B cell (primary cell): ENCODE measurements around the gene TRPM2. TPM values are rescaled to one million over a fixed set of nuclear protein-coding genes. Genes with fewer than 3 reads are reported as not detected.

Experiments
- ATAC-seq: fragments of 200-7000 bp; cut with Tn5 transposase; one replicate; pipeline ENCODE4 v1.10.0; 2021; ENCODE audit warnings: low read depth, mild to moderate bottlenecking, moderate number of reproducible peaks, moderate library complexity
- CTCF ChIA-PET: fragments of 350-600 bp; sonication (Branson Sonifier 250); formaldehyde crosslinking; loops from one replicate; lab custom pipeline; 2021; ENCODE audit warnings: antibody characterized with exemption, inconsistent platforms; lab: Charles Lee
- POLR2A ChIA-PET: fragments of 350-600 bp; sonication (Branson Sonifier 250); formaldehyde crosslinking; loops from one replicate; lab custom pipeline; 2021; ENCODE audit warnings: antibody characterized with exemption; lab: Charles Lee
- DNase-seq: peaks from one replicate; pipeline ENCODE4 v3.0.0; 2013
- H2AFZ ChIP-seq: 2 replicates; pipeline ENCODE4 v1.6.1; 2012; ENCODE audit warnings: mild to moderate bottlenecking, low read depth, low read length; ENCODE audit not compliant: insufficient read depth, poor library complexity, severe bottlenecking
- H3K27ac ChIP-seq, 2 donors: 1 replicate in 1 of 2; 2 replicates in 1 of 2; pipeline ENCODE4 v1.5.1; 2012 to 2013; ENCODE audit warnings: low read length in 2 of 2, mild to moderate bottlenecking in 2 of 2, moderate library complexity in 1 of 2
- H3K27me3 ChIP-seq, 4 experiments: fragments of 200-600 bp in 1 of 4; sonication (generic) in 1 of 4; replicated peaks in 1 of 4; 1 replicate in 2 of 4; 2 replicates in 2 of 4; pipeline versions ENCODE4 v1.6.1 to v1.7.0; 2013 to 2016; ENCODE audit warnings: low read length in 3 of 4, mild to moderate bottlenecking in 2 of 4, mixed read lengths in 1 of 4, moderate library complexity in 1 of 4; ENCODE audit not compliant: insufficient read depth in 4 of 4, control insufficient read depth in 3 of 4; ENCODE audit errors: control extremely low read depth in 1 of 4
- H3K36me3 ChIP-seq, 2 experiments: replicated peaks in 1 of 2; 1 replicate in 1 of 2; 2 replicates in 1 of 2; pipeline versions ENCODE4 v1.6.1 to v1.7.1; 2013; ENCODE audit warnings: low read length in 1 of 2; ENCODE audit not compliant: insufficient read depth in 2 of 2, control insufficient read depth in 1 of 2; ENCODE audit errors: control extremely low read depth in 1 of 2, extremely low read depth in 1 of 2
- H3K4me1 ChIP-seq, 2 donors: fragments of 200-600 bp in 1 of 2; sonication (generic) in 1 of 2; 1 replicate in 1 of 2; 2 replicates in 1 of 2; pipeline versions ENCODE4 v1.5.1 to v1.6.1; 2013 to 2017; ENCODE audit warnings: low read length in 2 of 2; ENCODE audit not compliant: control insufficient read depth in 2 of 2, insufficient read depth in 2 of 2
- H3K4me2 ChIP-seq: replicated peaks from 2 replicates; pipeline ENCODE3; 2012; ENCODE audit warnings: mild to moderate bottlenecking, low read depth, low read length; ENCODE audit not compliant: poor library complexity, severe bottlenecking
- H3K4me3 ChIP-seq, 5 experiments: fragments of 200-600 bp in 1 of 5; sonication (generic) in 1 of 5; 1 replicate in 3 of 5; 2 replicates in 2 of 5; pipeline versions ENCODE4 v1.5.1 to v1.7.0; 2011 to 2016; ENCODE audit warnings: low read length in 4 of 5, mild to moderate bottlenecking in 4 of 5, low read depth in 2 of 5, control low read depth in 1 of 5, moderate library complexity in 1 of 5; ENCODE audit not compliant: insufficient read depth in 1 of 5; ENCODE audit errors: control extremely low read depth in 1 of 5, extremely low read depth in 1 of 5
- H3K79me2 ChIP-seq: fragments of 200-600 bp; sonication (generic); one replicate; pipeline ENCODE4 v1.6.0; 2016; ENCODE audit warnings: low read length; ENCODE audit not compliant: control insufficient read depth, insufficient read depth
- H3K9ac ChIP-seq: fragments of 200-600 bp; sonication (generic); 2 replicates; pipeline ENCODE4 v1.6.1; 2017; ENCODE audit warnings: mild to moderate bottlenecking, low read length, moderate library complexity
- H3K9me3 ChIP-seq, 3 donors: one replicate each; pipeline versions ENCODE4 v1.6.1 to v1.7.1; 2013; ENCODE audit warnings: low read length in 2 of 3; ENCODE audit not compliant: control insufficient read depth in 2 of 3, insufficient read depth in 1 of 3; ENCODE audit errors: control extremely low read depth in 1 of 3
- H4K20me1 ChIP-seq: 2 replicates; pipeline ENCODE4 v1.6.0; 2012; ENCODE audit warnings: mild to moderate bottlenecking, low read length; ENCODE audit not compliant: insufficient read depth, control insufficient read depth, poor library complexity, severe bottlenecking
- H3K27ac Mint-ChIP-seq: one replicate; pipeline ENCODE4 v1.8.0; 2021; ENCODE audit warnings: mixed read lengths
- H3K27me3 Mint-ChIP-seq: one replicate; pipeline ENCODE4 v1.8.0; 2021; ENCODE audit warnings: mixed read lengths
- H3K4me1 Mint-ChIP-seq: one replicate; pipeline ENCODE4 v1.8.0; 2021; ENCODE audit warnings: mixed read lengths
- H3K4me3 Mint-ChIP-seq: one replicate; pipeline ENCODE4 v1.8.0; 2021; ENCODE audit warnings: mixed read lengths
- H3K9me3 Mint-ChIP-seq: one replicate; pipeline ENCODE4 v1.8.0; 2022; ENCODE audit warnings: mixed read lengths; ENCODE audit not compliant: insufficient read depth
- CTCF ChIP-seq: fragments of 200-600 bp; IDR thresholded peaks from one replicate; pipeline ENCODE4 v1.8.0; 2022; ENCODE audit warnings: antibody characterized with exemption, mild to moderate bottlenecking
- EZH2 ChIP-seq: IDR thresholded peaks from 2 replicates; pipeline ENCODE4 v1.6.1; 2012; ENCODE audit warnings: borderline replicate concordance, low read depth, mild to moderate bottlenecking, moderate library complexity, low read length; ENCODE audit not compliant: insufficient read depth, poor library complexity, severe bottlenecking
- WGBS: methylation state at CpG from one replicate; pipeline ENCODE4 v1.1.5; 2013; ENCODE audit warnings: missing lambda C conversion rate; ENCODE audit not compliant: insufficient coverage; 5-methylcytosine and 5-hydroxymethylcytosine counted together
- intact Hi-C: fragments of 100-400 bp; cut with micrococcal nuclease; formaldehyde crosslinking; loops from one replicate; pipeline ENCODE4 v1.10.0; 2022
- polyA plus RNA-seq: library from polyadenylated mRNA; depleted of rRNA; stranded (reverse); fragments of >200 nt; gene quantifications from 2 replicates; pipeline ENCODE4 v1.2.3, GENCODE V29; 2012
- total RNA-seq, 2 donors: library from RNA; stranded (reverse); fragments of 120-200 nt in 1 of 2; gene quantifications; 1 replicate in 1 of 2; 2 replicates in 1 of 2; pipeline versions ENCODE4 v1.2.3 to v1.2.4, GENCODE V29; 2013 to 2022

Gene TRPM2
- total and polyA plus RNA-seq, 2 donors (not counting 1 experiment from before 2014, with no cell fraction given): 1.6 to 8.4 TPM

GRCh38 chr21:44400791-44401385 is 47.5 kb downstream of the TRPM2 start:
- Histone ChIP-seq H3K9ac (no peak overlapping the region), H3K36me3 (peaks cover 0 to 6% of the 10 kb centered on the region in 2 experiments), H3K27ac (no peak overlapping the region), H3K79me2 (no peaks in the 10 kb centered on the region), H3K4me2 (no peak overlapping the region), H3K9me3 (no peaks in the 10 kb centered on the region), H3K4me3 (no peak overlapping the region), H4K20me1 (no peaks in the 10 kb centered on the region), H2AFZ (no peak overlapping the region), H3K27me3 (no peaks in the 10 kb centered on the region), H3K4me1 (no peaks in the 10 kb centered on the region)
- DNase-seq (no peak), ATAC-seq (no peak)
- ChIA-PET CTCF (no interaction called here), POLR2A (no interaction called here)
- Mint-ChIP-seq H3K27ac (no peak overlapping the region), H3K4me3 (no peak overlapping the region), H3K4me1 (no peaks in the 10 kb centered on the region), H3K27me3 (no peaks in the 10 kb centered on the region), H3K9me3 (no peaks in the 10 kb centered on the region)
- WGBS: 85% methylated on average over 10 of the region's 14 CpGs
- intact Hi-C loops: no loop called here
- TF ChIP-seq CTCF (no peak), EZH2 (no peak)

- no peak overlapping the region for H3K9ac ChIP-seq
- no peaks in the 10 kb centered on the region for H3K4me1 ChIP-seq
- ChIA-PET POLR2A (no interaction called here), CTCF (no interaction called here)
- H4K20me1 ChIP-seq: no peaks in the 10 kb centered on the region
- H3K4me3 ChIP-seq: no peak overlapping the region
- no peak overlapping the region for H3K27ac ChIP-seq
- no peak overlapping the region for H3K4me2 ChIP-seq
- no peaks in the 10 kb centered on the region for H3K27me3 Mint-ChIP-seq
- intact Hi-C loops: no loop called here
- H3K79me2 ChIP-seq: no peaks in the 10 kb centered on the region
- H3K9me3 ChIP-seq: peaks cover 0 to under 1% (median 0%) of the 10 kb centered on the region in 3 donors
- H3K4me3 Mint-ChIP-seq: no peak overlapping the region
- no peak for ATAC-seq
- no peaks in the 10 kb centered on the region for H3K27me3 ChIP-seq
- H2AFZ ChIP-seq: no peak overlapping the region
- no peak overlapping the region for H3K27ac Mint-ChIP-seq
- no peaks in the 10 kb centered on the region for H3K9me3 Mint-ChIP-seq
- no peak for DNase-seq
- H3K4me1 Mint-ChIP-seq: no peaks in the 10 kb centered on the region
- TF ChIP-seq EZH2 (no peak), CTCF (no peak)
- H3K36me3 ChIP-seq: peaks cover 0 to 6% of the 10 kb centered on the region in 2 experiments
- WGBS: 91% methylated on average over 32 of the region's 32 CpGs
Observed at GRCh38 chr21:44401386-44402160, 48.2 kb downstream of the TRPM2 start.
